CD4-positive, alpha-beta T cell (primary cell): ENCODE measurements around the gene STIM1. TPM values are rescaled to one million over a fixed set of nuclear protein-coding genes. Genes with fewer than 3 reads are reported as not detected.

Experiments
- ATAC-seq: fragments of 200-7000 bp; cut with Tn5 transposase; one replicate; pipeline ENCODE4 v1.10.0; 2022; ENCODE audit warnings: mild to moderate bottlenecking; ENCODE audit not compliant: poor library complexity
- CTCF ChIA-PET: fragments of 350-600 bp; sonication (Branson Sonifier 250); formaldehyde crosslinking; loops from one replicate; lab custom pipeline; 2021; ENCODE audit warnings: antibody characterized with exemption, inconsistent platforms; lab: Charles Lee
- POLR2A ChIA-PET: fragments of 350-600 bp; sonication (Branson Sonifier 250); formaldehyde crosslinking; loops from one replicate; lab custom pipeline; 2021; ENCODE audit warnings: antibody characterized with exemption, inconsistent platforms; lab: Charles Lee
- DNase-seq, 14 experiments: peaks; one replicate each; pipeline ENCODE4 v3.0.0-alpha.2; 2013 to 2020; ENCODE audit warnings: mixed read lengths in 2 of 14
- H3K27ac ChIP-seq, 2 donors: one replicate each; pipeline versions ENCODE4 v1.5.1 to v1.7.0; 2013; ENCODE audit warnings: low read length in 2 of 2, low read depth in 1 of 2, mild to moderate bottlenecking in 1 of 2
- H3K27me3 ChIP-seq, 2 experiments: 1 replicate in 1 of 2; 2 replicates in 1 of 2; pipeline versions ENCODE4 v1.6.1 to v1.7.0; 2013; ENCODE audit warnings: low read length in 2 of 2, control low read depth in 1 of 2, mild to moderate bottlenecking in 1 of 2, moderate library complexity in 1 of 2; ENCODE audit not compliant: insufficient read depth in 2 of 2, control insufficient read depth in 1 of 2
- H3K36me3 ChIP-seq: one replicate; pipeline ENCODE4 v1.6.1; 2013; ENCODE audit warnings: low read length, control low read depth; ENCODE audit not compliant: insufficient read depth
- H3K4me1 ChIP-seq: one replicate; pipeline ENCODE4 v1.6.1; 2013; ENCODE audit warnings: low read length, control low read depth; ENCODE audit not compliant: insufficient read depth
- H3K4me3 ChIP-seq: one replicate; pipeline ENCODE4 v1.5.1; 2013; ENCODE audit warnings: mild to moderate bottlenecking, low read length, moderate library complexity
- H3K9me3 ChIP-seq, 2 experiments: 1 replicate in 1 of 2; 2 replicates in 1 of 2; pipeline versions ENCODE4 v1.6.1 to v1.7.0; 2013; ENCODE audit warnings: low read length in 2 of 2, mild to moderate bottlenecking in 2 of 2, control low read depth in 1 of 2, moderate library complexity in 1 of 2; ENCODE audit not compliant: control insufficient read depth in 1 of 2, insufficient read depth in 1 of 2
- H3K27ac Mint-ChIP-seq: one replicate; pipeline ENCODE4 v1.8.0; 2020; ENCODE audit warnings: mixed read lengths
- H3K27me3 Mint-ChIP-seq: one replicate; pipeline ENCODE4 v1.8.0; 2021; ENCODE audit warnings: mixed read lengths
- H3K36me3 Mint-ChIP-seq: one replicate; pipeline ENCODE4 v1.8.0; 2021; ENCODE audit warnings: low read depth, mixed read lengths
- H3K4me1 Mint-ChIP-seq: one replicate; pipeline ENCODE4 v1.8.0; 2021; ENCODE audit warnings: low read depth, mixed read lengths
- H3K4me3 Mint-ChIP-seq: one replicate; pipeline ENCODE4 v1.8.0; 2020; ENCODE audit warnings: mild to moderate bottlenecking, mixed read lengths
- H3K9me3 Mint-ChIP-seq: one replicate; pipeline ENCODE4 v1.8.0; 2020; ENCODE audit warnings: mixed read lengths
- CTCF ChIP-seq: fragments of 200-600 bp; IDR thresholded peaks from one replicate; pipeline ENCODE4 v1.8.0; 2022; ENCODE audit warnings: antibody characterized with exemption, mild to moderate bottlenecking
- intact Hi-C, 2 experiments: fragments of 100-400 bp; cut with DNase I in 1 of 2; cut with micrococcal nuclease in 1 of 2; formaldehyde crosslinking; loops; one replicate each; pipeline versions ENCODE4 v1.15.1 to v1.9.0; 2023 to 2025; cut with DNase I, micrococcal nuclease
- total RNA-seq, 174 experiments: library from RNA in 2 of 174; stranded (reverse) in 2 of 174; gene quantifications; one replicate each; pipeline ENCODE4 v1.2.3 and lab custom pipeline; 2021 to 2026

Gene STIM1
- total RNA-seq, 2 experiments from 2014 or later, result 89.0 to 94.9 TPM

- H3K36me3 ChIP-seq, result peaks cover 74% of the 10 kb centered on the region
- ChIA-PET CTCF (no interaction called here), POLR2A (no interaction called here)
- no peak for DNase-seq
- Mint-ChIP-seq H3K9me3 (no peaks in the 10 kb centered on the region), H3K27me3 (no peaks in the 10 kb centered on the region), H3K27ac (no peak overlapping the region), H3K36me3 (peaks cover 89% of the 10 kb centered on the region), H3K4me3 (no peak overlapping the region), H3K4me1 (peaks cover 10% of the 10 kb centered on the region)
- TF ChIP-seq CTCF, result no peak
- no peaks in the 10 kb centered on the region for H3K27me3 ChIP-seq
- ATAC-seq, result no peak
- no peak overlapping the region for H3K4me3 ChIP-seq
- intact Hi-C loops, result no loop called here
- no peaks in the 10 kb centered on the region for H3K9me3 ChIP-seq
- no peaks in the 10 kb centered on the region for H3K4me1 ChIP-seq
- H3K27ac ChIP-seq, result no peak overlapping the region
Observed at GRCh38 chr11:4115128-4115527, 259.7 kb downstream of the STIM1 start.

- H3K4me3 Mint-ChIP-seq, result no peak overlapping the region
- H3K4me3 ChIP-seq, result no peak overlapping the region
- no peaks in the 10 kb centered on the region for H3K27me3 Mint-ChIP-seq
- H3K9me3 ChIP-seq, result no peaks in the 10 kb centered on the region
- ChIA-PET POLR2A (no interaction called here), CTCF (interaction anchor here (1.2 kb wide), 1 partner anchor 11 kb away, joined by 3 read pairs; no protein-coding TSS in a partner anchor)
- TF ChIP-seq CTCF, result no peak
- H3K4me1 Mint-ChIP-seq, result peaks cover 10% of the 10 kb centered on the region
- DNase-seq, result no peak
- H3K4me1 ChIP-seq, result no peaks in the 10 kb centered on the region
- no peak for ATAC-seq
- peaks cover 80% of the 10 kb centered on the region for H3K36me3 ChIP-seq
- no peaks in the 10 kb centered on the region for H3K9me3 Mint-ChIP-seq
- no peaks in the 10 kb centered on the region for H3K27me3 ChIP-seq
- peaks cover 90% of the 10 kb centered on the region for H3K36me3 Mint-ChIP-seq
- H3K27ac Mint-ChIP-seq, result peak overlapping the region; percentile 0
- no peak overlapping the region for H3K27ac ChIP-seq
- intact Hi-C loops, result no loop called here
Observed at GRCh38 chr11:4118107-4118506, 262.6 kb downstream of the STIM1 start.

- Mint-ChIP-seq H3K9me3 (no peaks in the 10 kb centered on the region), H3K27me3 (no peaks in the 10 kb centered on the region), H3K4me1 (peaks cover 2% of the 10 kb centered on the region), H3K27ac (no peak overlapping the region), H3K4me3 (no peak overlapping the region), H3K36me3 (peaks cover 95% of the 10 kb centered on the region)
- POLR2A ChIA-PET, result no interaction called here
- no peak for ATAC-seq
- Histone ChIP-seq H3K9me3 (no peaks in the 10 kb centered on the region), H3K36me3 (peaks cover 84% of the 10 kb centered on the region), H3K27me3 (no peaks in the 10 kb centered on the region), H3K4me3 (no peak overlapping the region), H3K4me1 (no peaks in the 10 kb centered on the region), H3K27ac (no peak overlapping the region)
- no peak for DNase-seq
- intact Hi-C loops, result no loop called here
- TF ChIP-seq CTCF, result no peak
- CTCF ChIA-PET, result no interaction called here
Observed at GRCh38 chr11:4123218-4123617, 267.8 kb downstream of the STIM1 start.
